ENCODE results near the gene MAP3K20.
"Not testable (repeated sequence)": the region's sequence is repeated elsewhere in the genome, so short reads cannot be mapped to it uniquely, and the experiment has no call there.

The MAP3K20 gene

GRCh38 chr2:173235947-173236803 is 160.5 kb downstream of the MAP3K20 start:
- no peak for DNase-seq (ENCODE audit: low spot score)

GRCh38 chr2:173238385-173238784 is 162.7 kb downstream of the MAP3K20 start:
- no peak for DNase-seq (ENCODE audit: low spot score)

- DNase-seq (ENCODE audit: low spot score), result no peak
Observed at GRCh38 chr2:173238831-173239230, 163.2 kb downstream of the MAP3K20 start.

GRCh38 chr2:173239644-173240043 is 164.0 kb downstream of the MAP3K20 start:
- no peak for DNase-seq (ENCODE audit: low spot score)

- no peak for DNase-seq (ENCODE audit: low spot score)
Observed at GRCh38 chr2:173240083-173240482, 164.4 kb downstream of the MAP3K20 start.

- DNase-seq (ENCODE audit: low spot score), result no peak
Observed at GRCh38 chr2:173241643-173242042, 166.0 kb downstream of the MAP3K20 start.

- no peak for DNase-seq (ENCODE audit: low spot score)
Observed at GRCh38 chr2:173247156-173247555, 171.5 kb downstream of the MAP3K20 start.

GRCh38 chr2:173248381-173248780 is 172.7 kb downstream of the MAP3K20 start:
- DNase-seq (ENCODE audit: low spot score), result no peak

GRCh38 chr2:173249661-173250641 is 174.3 kb downstream of the MAP3K20 start:
- no peak for DNase-seq (ENCODE audit: low spot score)

- no peak for DNase-seq (ENCODE audit: low spot score)
Observed at GRCh38 chr2:173251225-173251624, 175.6 kb downstream of the MAP3K20 start.

- no peak for DNase-seq (ENCODE audit: low spot score)
Observed at GRCh38 chr2:173252581-173252980, 176.9 kb downstream of the MAP3K20 start.

- no peak for DNase-seq (ENCODE audit: low spot score)
Observed at GRCh38 chr2:173254659-173255058, 179.0 kb downstream of the MAP3K20 start.

- DNase-seq (ENCODE audit: low spot score), result no peak
Observed at GRCh38 chr2:173258701-173259100, 183.1 kb downstream of the MAP3K20 start.

GRCh38 chr2:173262356-173262755 is 186.7 kb downstream of the MAP3K20 start:
- not testable (repeated sequence) for DNase-seq (ENCODE audit: low spot score)

- DNase-seq (ENCODE audit: low spot score), result no peak
Observed at GRCh38 chr2:173264151-173264550, 188.5 kb downstream of the MAP3K20 start.

- DNase-seq (ENCODE audit: low spot score), result no peak
Observed at GRCh38 chr2:173264603-173265366, 189.1 kb downstream of the MAP3K20 start.

GRCh38 chr2:173271135-173271534 is 195.5 kb downstream of the MAP3K20 start:
- no peak for DNase-seq (ENCODE audit: low spot score)

- DNase-seq (ENCODE audit: low spot score), result no peak
Observed at GRCh38 chr2:173271825-173272224, 196.2 kb downstream of the MAP3K20 start.

GRCh38 chr2:173272849-173273248 is 197.2 kb downstream of the MAP3K20 start:
- DNase-seq (ENCODE audit: low spot score), result no peak

GRCh38 chr2:173278794-173279526 is 203.3 kb downstream of the MAP3K20 start:
- DNase-seq (ENCODE audit: low spot score), result no peak

GRCh38 chr2:173279527-173279868 is 203.9 kb downstream of the MAP3K20 start:
- DNase-seq (ENCODE audit: low spot score), result no peak

Measured in GM03348 (cell line).